Heart right ventricle (tissue), 16 donors: ENCODE measurements around the gene FCHO2. TPM values are rescaled to one million over a fixed set of nuclear protein-coding genes. Genes with fewer than 3 reads are reported as not detected.

ENCODE experiments used
- ATAC-seq, 8 donors: fragments of 200-7000 bp; cut with Tn5 transposase; one replicate each; pipeline ENCODE4 v1.9.1; 2020; ENCODE audit warnings: mild to moderate bottlenecking in 8 of 8, moderate library complexity in 8 of 8, moderate number of reproducible peaks in 1 of 8
- DNase-seq, 2 donors: peaks; one replicate each; pipeline ENCODE4 v3.0.0-alpha.2; 2020
- H3K27ac ChIP-seq, 10 donors: fragments of 200-600 bp; sonication (generic) in 2 of 10; one replicate each; pipeline versions ENCODE4 v1.5.0 to v1.8.0; 2020 to 2022; ENCODE audit warnings: mild to moderate bottlenecking in 3 of 10
- H3K27me3 ChIP-seq, 7 donors: fragments of 200-600 bp; one replicate each; pipeline ENCODE4 v1.8.0; 2021 to 2022; ENCODE audit warnings: mild to moderate bottlenecking in 2 of 7
- H3K36me3 ChIP-seq, 9 donors: fragments of 200-600 bp; sonication (generic) in 1 of 9; one replicate each; pipeline versions ENCODE4 v1.5.0 to v1.8.0; 2020 to 2022; ENCODE audit warnings: mild to moderate bottlenecking in 2 of 9
- H3K4me1 ChIP-seq, 9 donors: fragments of 200-600 bp; sonication (generic) in 1 of 9; one replicate each; pipeline versions ENCODE4 v1.5.0 to v1.8.0; 2020 to 2022; ENCODE audit warnings: mild to moderate bottlenecking in 4 of 9
- H3K4me3 ChIP-seq, 10 donors: fragments of 200-600 bp; sonication (generic) in 2 of 10; one replicate each; pipeline versions ENCODE4 v1.5.0 to v1.8.0; 2020 to 2022; ENCODE audit warnings: mild to moderate bottlenecking in 7 of 10, moderate library complexity in 2 of 10
- H3K9me3 ChIP-seq, 11 donors: fragments of 200-600 bp in 10 of 11; sonication (generic) in 2 of 11; one replicate each; pipeline versions ENCODE4 v1.5.0 to v1.8.0; 2013 to 2022; ENCODE audit warnings: mild to moderate bottlenecking in 2 of 11, control low read depth in 1 of 11, moderate library complexity in 1 of 11
- CTCF ChIP-seq, 9 donors: fragments of 200-600 bp; sonication (generic) in 2 of 9; IDR thresholded peaks; one replicate each; pipeline versions ENCODE4 v1.5.0 to v1.8.0; 2021 to 2022; ENCODE audit warnings: antibody characterized with exemption in 9 of 9, mild to moderate bottlenecking in 5 of 9, moderate library complexity in 1 of 9
- WGBS, 2 donors: extraction: QIAGEN DNeasy Blood & Tissue Kit; methylation state at CpG; one replicate each; pipeline ENCODE4 v1.1.7; 2013; ENCODE audit warnings: inconsistent platforms in 1 of 2; 5-methylcytosine and 5-hydroxymethylcytosine counted together
- intact Hi-C, 10 donors: fragments of 100-400 bp; cut with DNase I; formaldehyde crosslinking; loops; one replicate each; pipeline versions ENCODE4 v1.11.1 to v1.14.2; 2022
- polyA plus RNA-seq, 2 donors: library from polyadenylated mRNA; stranded (reverse); fragments of 200-250 nt; gene quantifications; one replicate each; pipeline ENCODE4 v1.2.3, GENCODE V29; 2013
- total RNA-seq, 10 donors: library from RNA; stranded (reverse); fragmentation: NEBNext Ultra II Directional in 3 of 10; extraction: Animal tissue kit (Norgen Biotek cat#: 25700) in 3 of 10; gene quantifications; one replicate each; pipeline versions ENCODE4 v1.2.1 to v1.2.4, GENCODE V29; 2021 to 2023
- donor health status: Arrhythmogenic right ventricular cardiomyopathy.
- donor health status: ischemic (EF 13 %, LVEDD 7.1; RV severe dilation, severe dysfunction).
- donor health status: healthy with polysubstance abuse.
- donor health status: DM: no; HTN: yes; CAD: no.
- donor health status: DM: no; HTN: no; CAD: no.
- donor health status: ischemic (EF 25% LVEDD 6.9; RV normal size, moderate dysfunction).
- donor health status: ischemic (EF 25% LVEDD 5.7; RV mildly dilated, moderate dysfunction).
- donor health status: healthy.
- donor health status: DM: yes; HTN: yes; CAD: no.
- donor health status: Ischemic cardiomyopathy.
- donor health status: ischemic (EF 35%, LVEDD 5.7; RV mildly dilated, moderate dysfunction).
- donor health status: nonischemic (EF 11% LVEDD 7.7; RV severe dilation, severe dysfunction).
- donor health status: DM: yes; HTN: yes; CAD: no.
- donor health status: PGD.
- donor health status: ischemic (EF 29% LVEDD 5.4; RV normal size, mild dysfunction).
- donor health status: nonischemic (EF 23%, LVEDD 6.1; RV moderate dilation, normal function).

Gene FCHO2
- total and polyA plus RNA-seq, 12 donors: 4.1 to 26.6 (median 20.2) TPM

DNA sequence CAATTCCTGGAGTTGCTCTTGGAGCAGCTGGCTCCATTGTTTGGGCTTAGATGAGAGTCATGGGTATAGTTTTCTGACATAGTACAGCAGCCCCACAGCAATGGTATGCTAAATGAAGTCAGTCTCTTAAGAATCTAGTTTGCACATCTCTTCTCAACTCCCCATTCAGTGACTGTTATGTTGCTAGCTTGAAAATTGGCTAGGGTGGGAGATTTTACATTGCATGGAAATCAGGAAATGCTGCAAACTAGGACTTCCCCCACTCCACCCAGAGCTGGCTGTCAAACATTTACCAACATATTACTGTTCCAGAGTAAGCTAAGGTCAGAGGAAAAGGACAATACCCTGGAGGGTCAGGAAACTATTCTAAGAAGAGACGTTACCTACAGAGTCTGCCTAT lies 17.6 kb upstream of the FCHO2 start:
- peak overlapping the region in 9 of 10 donors; percentile 21 to 85 (median 63) for H3K27ac ChIP-seq
- H3K4me3 ChIP-seq: no peak overlapping the region
- 27 to 33% methylated on average over 1 of the region's 1 CpG for WGBS, 2 donors

DNA sequence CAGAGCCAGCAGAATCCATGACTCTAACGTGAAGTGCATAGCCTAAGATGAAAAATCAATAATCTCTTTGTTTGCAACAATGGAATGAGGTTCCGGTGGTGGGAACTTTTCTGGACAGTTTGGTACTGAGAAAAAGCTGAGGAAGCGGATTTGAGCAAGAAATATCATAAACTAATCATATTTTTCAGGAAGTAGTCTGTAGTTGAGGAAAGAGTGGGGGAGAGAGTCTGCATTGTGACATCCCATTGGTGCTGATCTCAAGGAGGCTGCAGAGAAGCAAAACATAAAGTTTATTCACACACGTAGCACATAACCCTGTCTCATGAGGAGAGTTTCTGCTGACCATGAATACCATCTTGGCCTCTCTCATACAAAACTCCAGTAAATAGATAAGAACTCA lies 15.8 kb upstream of the FCHO2 start:
- DNase-seq (no peak), ATAC-seq (peak in 3 of 8 donors; percentile 43 to 57 (median 55))
- TF ChIP-seq CTCF (IDR thresholded peaks at IDR 0.05): no peak
- H3K4me3 ChIP-seq: no peak overlapping the region
- no peaks in the 10 kb centered on the region for H3K27me3 ChIP-seq
- peaks cover 0 to 41% (median 21%) of the 10 kb centered on the region in 9 donors for H3K4me1 ChIP-seq
- intact Hi-C loops: no loop called here
- H3K9me3 ChIP-seq: no peaks in the 10 kb centered on the region
- H3K36me3 ChIP-seq: no peaks in the 10 kb centered on the region
- H3K27ac ChIP-seq: peak overlapping the region in 1 of 10 donors; percentile 82
- WGBS, 2 donors: 56 to 66% methylated on average over 4 of the region's 4 CpGs

More for the DNA sequence above, 17.6 kb upstream of the FCHO2 start:
- DNase-seq (peak in 1 of 2 donors; percentile 27), ATAC-seq (peak; percentile 74 to 91 (median 87))
- no peak for TF ChIP-seq CTCF (IDR thresholded peaks at IDR 0.05)
- peaks cover 0 to 41% (median 21%) of the 10 kb centered on the region in 9 donors for H3K4me1 ChIP-seq
- H3K9me3 ChIP-seq: no peaks in the 10 kb centered on the region
- no peaks in the 10 kb centered on the region for H3K36me3 ChIP-seq
- no peaks in the 10 kb centered on the region for H3K27me3 ChIP-seq
- intact Hi-C loops: loop anchor here in 1 of 10 donors (1.0 kb wide), 1 partner anchor 17 kb away; no protein-coding TSS in a partner anchor

GRCh38 chr5:72943307-72943706 lies 12.5 kb upstream of the FCHO2 start:
- ATAC-seq: no peak
- no peaks in the 10 kb centered on the region for H3K27me3 ChIP-seq
- H3K9me3 ChIP-seq: no peaks in the 10 kb centered on the region
- H3K4me3 ChIP-seq: no peak overlapping the region
- peaks cover 0 to 23% (median 8%) of the 10 kb centered on the region in 9 donors for H3K4me1 ChIP-seq
- TF ChIP-seq CTCF (IDR thresholded peaks at IDR 0.05): no peak
- H3K36me3 ChIP-seq: no peaks in the 10 kb centered on the region
- intact Hi-C loops: no loop called here
- DNase-seq: no peak
- H3K27ac ChIP-seq: no peak overlapping the region

GRCh38 chr5:72947498-72947897 lies 8.3 kb upstream of the FCHO2 start:
- ATAC-seq: no peak
- intact Hi-C loops: no loop called here
- TF ChIP-seq CTCF (IDR thresholded peaks at IDR 0.05): no peak

More at GRCh38 chr5:72947498-72947897, 8.3 kb upstream of the FCHO2 start:
- no peak overlapping the region for H3K27ac ChIP-seq
- H3K4me3 ChIP-seq: no peak overlapping the region
- no peaks in the 10 kb centered on the region for H3K9me3 ChIP-seq
- H3K27me3 ChIP-seq: no peaks in the 10 kb centered on the region
- no peak for DNase-seq
- H3K4me1 ChIP-seq: peaks cover 0 to 17% (median 0%) of the 10 kb centered on the region in 9 donors
- no peaks in the 10 kb centered on the region for H3K36me3 ChIP-seq
